SK-N-SH (cell line): ENCODE results near the gene MILR1.

ENCODE experiments used
- CHD2 ChIP-seq: fragments of 150-350 bp; IDR thresholded peaks from 2 replicates; pipeline ENCODE4 v1.6.1; 2018; ENCODE audit warnings: low read length; ENCODE audit not compliant: partially characterized antibody
- CTCF ChIP-seq: fragments of 200-600 bp; sonication (generic); IDR thresholded peaks from 2 replicates; pipeline ENCODE4 v1.6.1; 2017; ENCODE audit warnings: antibody characterized with exemption, mild to moderate bottlenecking, moderate library complexity
- EP300 ChIP-seq, 2 experiments: IDR thresholded peaks; 2 replicates each; pipeline versions ENCODE4 v1.4.0 to v1.6.1; 2012; ENCODE audit warnings: borderline replicate concordance in 1 of 2, low read depth in 1 of 2, low read length in 1 of 2
- EZH2phosphoT487 ChIP-seq: fragments of 200-600 bp; sonication (generic); IDR thresholded peaks from 2 replicates; pipeline ENCODE4 v1.6.1; 2017; ENCODE audit warnings: low read depth, mixed run types, mild to moderate bottlenecking, antibody characterized with exemption, moderate library complexity, borderline replicate concordance
- GATA2 ChIP-seq: sonication (generic); formaldehyde crosslinking; IDR thresholded peaks from 2 replicates; pipeline ENCODE4 v1.5.0; 2020; ENCODE audit warnings: mild to moderate bottlenecking, missing genetic modification reagents
- JUND ChIP-seq: IDR thresholded peaks from 2 replicates; pipeline ENCODE4 v1.4.0; 2012
- MXI1 ChIP-seq: IDR thresholded peaks from 2 replicates; pipeline ENCODE4 v1.6.1; 2012; ENCODE audit warnings: mild to moderate bottlenecking, low read depth, low read length, improper control_type of control experiment
- POLR2AphosphoS5 ChIP-seq: IDR thresholded peaks from 2 replicates; pipeline ENCODE4 v1.6.1; 2012; ENCODE audit warnings: low read depth, low read length
- RCOR1 ChIP-seq: fragments of 150-350 bp; IDR thresholded peaks from 2 replicates; pipeline ENCODE4 v1.6.1; 2017; ENCODE audit warnings: antibody characterized with exemption, low read length
- SMC3 ChIP-seq: IDR thresholded peaks from 2 replicates; pipeline ENCODE4 v1.6.1; 2012; ENCODE audit warnings: low read depth, low read length, improper control_type of control experiment
- TAF1 ChIP-seq: IDR thresholded peaks from 2 replicates; pipeline ENCODE4 v1.6.1; 2012; ENCODE audit warnings: low read depth, mild to moderate bottlenecking, low read length, moderate library complexity, borderline replicate concordance
- TCF12 ChIP-seq: IDR thresholded peaks from 2 replicates; pipeline ENCODE4 v1.4.0; 2012
- ZBTB33 ChIP-seq: IDR thresholded peaks from 2 replicates; pipeline ENCODE4 v1.4.0; 2012; ENCODE audit warnings: low read depth, borderline replicate concordance

DNA sequence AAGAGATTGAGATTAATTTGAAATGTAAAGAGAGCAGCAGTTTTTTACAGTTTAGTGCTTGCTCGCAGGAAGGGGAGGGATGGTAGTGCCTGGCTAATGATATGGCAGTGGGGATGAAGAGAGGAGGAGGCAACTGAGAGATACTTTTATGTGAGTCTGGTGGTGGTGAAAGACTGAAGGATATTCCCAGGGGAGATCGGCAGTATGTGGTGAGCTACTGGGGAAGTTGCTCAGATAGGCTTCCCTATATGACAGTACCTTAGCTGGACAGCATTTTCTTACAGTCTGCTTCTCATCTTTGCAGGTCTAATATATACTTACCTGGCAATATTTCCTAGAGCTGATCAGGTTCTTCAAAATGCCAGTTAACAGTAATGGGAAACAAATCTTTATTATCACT lies 66.5 kb downstream of the MILR1 start:
- TF ChIP-seq POLR2AphosphoS5 (no peak), CTCF (no peak), TAF1 (no peak), EZH2phosphoT487 (no peak), GATA2 (CRISPR knock-in tag) (no peak), SMC3 (no peak), JUND (no peak), EP300 (IDR thresholded peaks at IDR 0.05; ENCODE audit: borderline replicate concordance in 1 of 2, low read depth in 1 of 2, low read length in 1 of 2) (no peak), ZBTB33 (no peak), MXI1 (no peak), TCF12 (no peak), CHD2 (no peak), RCOR1 (no peak)
